Skeletal muscle cell (primary cell): ENCODE measurements around the gene SYS1.
"Not testable (repeated sequence)": the region's sequence is repeated elsewhere in the genome, so short reads cannot be mapped to it uniquely, and the experiment has no call there.

ENCODE experiments used
- DNase-seq: peaks from one replicate; pipeline ENCODE4 v3.0.0-alpha.2; 2010; ENCODE audit warnings: low read depth
- H3K4me3 ChIP-seq: 2 replicates; pipeline ENCODE4 v1.5.1; 2011; ENCODE audit warnings: low read depth, mild to moderate bottlenecking, control low read depth, low read length, moderate library complexity

The SYS1 gene

DNA sequence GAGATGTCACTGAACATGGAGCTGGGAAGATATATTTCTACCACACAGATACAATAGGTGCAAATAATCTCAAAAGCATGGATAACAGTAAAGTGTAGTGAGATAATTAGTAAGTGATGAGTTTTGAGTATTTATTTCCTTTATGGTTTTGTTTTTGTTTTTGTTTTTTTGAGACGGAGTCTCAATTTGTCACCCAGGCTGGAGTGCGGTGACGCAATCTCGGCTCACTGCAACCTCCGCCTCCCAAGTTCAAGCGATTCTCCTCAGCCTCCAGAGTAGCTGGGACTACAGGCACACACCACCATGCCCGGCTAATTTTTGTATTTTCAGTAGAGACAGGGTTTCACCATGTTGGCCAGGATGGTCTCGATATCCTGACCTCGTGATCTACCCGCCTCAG lies 12.2 kb upstream of the SYS1 start:
- H3K4me3 ChIP-seq, DNase-seq: not testable (repeated sequence)

DNA sequence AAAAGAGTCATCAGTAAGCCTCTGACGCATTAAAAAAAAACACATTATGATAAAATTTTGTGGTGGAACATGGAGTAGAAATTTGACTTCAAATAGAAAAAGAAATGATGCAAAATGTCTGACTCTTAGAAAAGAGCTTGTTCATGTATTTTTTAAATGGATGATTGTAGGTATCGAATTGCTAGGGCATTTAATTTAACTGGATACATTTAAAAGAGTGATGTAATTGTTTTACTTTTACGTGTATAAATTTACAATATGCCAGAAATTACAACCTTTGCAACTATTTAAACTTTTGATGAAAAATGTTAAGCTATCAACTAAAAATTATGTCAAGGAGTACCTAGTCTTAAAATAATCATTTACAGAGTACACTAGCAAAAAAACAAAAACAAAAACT lies 10.2 kb upstream of the SYS1 start:
- DNase-seq: no peak
- no peak overlapping the region for H3K4me3 ChIP-seq

DNA sequence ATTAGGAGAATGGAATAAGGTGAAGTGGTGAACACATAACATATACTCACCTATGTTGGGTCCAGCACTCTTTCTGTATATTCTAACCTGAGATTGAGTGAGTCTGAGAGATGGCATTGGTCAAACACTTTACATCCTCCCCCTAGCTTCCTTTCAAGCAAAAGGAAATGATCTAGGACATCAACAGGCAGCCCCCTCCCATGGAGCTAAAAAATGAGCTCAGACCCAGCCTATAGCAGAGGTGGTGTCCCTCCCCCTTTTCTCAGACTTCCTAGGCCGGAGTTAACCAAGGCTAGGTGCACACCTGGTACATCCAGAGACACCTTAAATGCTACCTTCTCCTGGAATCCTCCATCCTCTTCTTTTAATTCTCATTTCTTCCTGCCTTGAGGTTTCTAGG lies 9.2 kb upstream of the SYS1 start:
- H3K4me3 ChIP-seq: no peak overlapping the region
- DNase-seq: no peak

DNA sequence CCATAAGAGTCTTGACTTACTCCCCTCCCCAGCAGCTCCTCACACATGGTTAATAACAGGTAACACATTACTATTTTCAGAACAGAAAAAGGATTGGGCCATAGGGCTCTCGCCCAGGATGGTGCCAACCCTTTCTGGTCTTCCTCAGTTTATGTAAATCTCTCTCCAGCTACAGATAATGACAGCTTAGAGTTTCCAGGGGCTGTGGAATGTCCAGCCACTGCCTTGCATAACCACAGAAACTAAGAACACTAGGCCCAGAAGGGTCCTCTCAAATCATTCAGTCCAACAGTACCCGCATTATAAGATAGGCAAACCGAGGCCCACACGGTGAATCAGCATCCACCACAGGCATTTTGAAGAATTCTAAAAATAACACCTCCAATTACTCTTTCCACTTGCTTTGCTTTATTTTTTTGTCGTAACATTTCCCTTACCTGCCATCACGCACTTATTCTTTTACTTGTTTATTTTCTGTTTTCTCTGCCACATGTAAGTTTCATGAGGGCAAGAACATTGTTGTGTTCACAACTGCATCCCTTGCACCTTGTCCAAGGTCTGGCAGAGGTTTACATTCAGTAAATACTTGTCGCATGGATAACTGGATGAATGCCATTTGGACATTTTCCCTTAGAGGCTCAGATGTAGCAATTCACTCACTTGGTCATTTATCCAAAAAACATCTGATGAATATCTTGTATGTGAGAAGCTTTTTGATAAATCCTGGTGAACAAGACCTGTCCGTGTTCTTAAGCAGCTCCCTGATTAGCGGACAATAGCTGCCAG lies 8.3 kb upstream of the SYS1 start:
- no peak for DNase-seq
- no peak overlapping the region for H3K4me3 ChIP-seq

DNA sequence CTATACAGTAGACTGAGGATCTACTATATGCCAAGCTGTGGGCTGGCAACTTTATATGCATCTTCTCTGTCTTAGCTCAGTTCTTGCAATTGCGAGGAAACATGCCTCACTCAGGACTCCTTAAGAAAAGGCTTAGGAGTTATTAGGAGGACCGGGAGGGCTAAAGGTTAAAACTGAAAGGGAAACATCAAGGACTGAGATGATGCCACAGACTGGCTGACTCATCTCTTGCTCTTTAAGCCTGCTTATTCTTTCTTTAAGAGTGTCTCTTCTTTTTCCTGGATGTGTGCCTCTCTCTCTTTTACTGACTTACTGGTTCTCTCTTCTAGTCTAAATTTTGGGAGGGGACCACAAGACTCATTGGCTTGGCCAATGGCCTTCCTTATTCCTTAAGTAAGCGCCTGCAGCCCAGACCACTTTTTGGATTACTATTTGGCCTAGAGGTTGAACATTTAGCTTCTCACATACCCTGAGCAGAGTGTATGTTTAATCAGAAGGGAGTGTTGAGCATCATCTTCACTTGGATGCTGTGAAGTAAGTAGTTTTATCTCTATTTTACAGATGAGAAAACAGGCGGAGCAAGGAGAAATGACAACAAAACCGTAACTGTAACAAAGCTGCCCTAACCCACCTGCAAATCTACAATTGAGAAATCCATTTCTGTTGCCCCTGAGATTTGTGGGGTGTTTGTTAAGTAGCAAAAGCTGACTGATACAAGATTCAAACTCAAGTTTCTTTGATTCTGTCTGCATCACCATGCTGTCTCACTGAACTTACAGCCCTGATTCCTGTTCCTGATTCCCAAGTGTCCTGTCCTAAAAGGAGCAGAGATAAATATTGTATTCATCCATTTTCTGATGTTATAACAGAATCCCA lies 7.5 kb upstream of the SYS1 start:
- no peak overlapping the region for H3K4me3 ChIP-seq
- no peak for DNase-seq

DNA sequence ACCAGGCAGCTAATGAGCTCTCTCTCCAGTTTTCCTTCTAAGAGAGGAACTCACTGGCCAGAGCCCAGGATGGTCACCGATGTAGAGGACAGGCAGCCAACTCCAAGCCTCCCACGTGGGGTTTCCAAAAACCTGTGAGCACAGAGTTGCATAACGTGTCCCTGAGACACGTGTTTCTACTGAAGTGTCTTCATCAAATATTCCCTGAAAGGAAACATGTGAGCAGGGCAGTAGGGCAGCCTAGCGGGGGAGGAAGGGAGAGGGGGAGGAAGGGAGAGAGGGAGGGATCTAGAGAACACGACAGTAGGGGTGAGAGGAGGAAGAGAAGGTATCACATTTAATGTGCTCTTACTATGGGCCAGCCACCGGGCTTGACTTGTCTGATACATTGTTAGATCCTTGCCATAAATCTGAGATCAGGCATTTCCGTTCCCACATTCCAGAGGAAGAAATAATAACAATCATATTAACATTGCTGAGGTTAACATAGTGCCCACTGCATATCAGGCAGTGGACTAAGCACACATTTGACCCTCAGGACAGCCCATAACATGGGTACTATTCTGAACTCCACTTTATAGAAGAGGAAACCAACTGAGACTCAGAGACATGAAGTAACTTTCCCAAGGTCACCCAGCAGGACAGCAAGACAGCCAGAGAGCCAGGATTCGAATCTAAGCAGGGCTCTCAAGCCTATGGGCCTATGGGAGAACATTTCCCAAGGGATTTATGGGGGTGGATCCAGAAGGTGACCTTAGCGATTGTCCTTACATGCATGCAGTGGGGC lies 4.5 kb upstream of the SYS1 start:
- no peak for DNase-seq
- H3K4me3 ChIP-seq: no peak overlapping the region

DNA sequence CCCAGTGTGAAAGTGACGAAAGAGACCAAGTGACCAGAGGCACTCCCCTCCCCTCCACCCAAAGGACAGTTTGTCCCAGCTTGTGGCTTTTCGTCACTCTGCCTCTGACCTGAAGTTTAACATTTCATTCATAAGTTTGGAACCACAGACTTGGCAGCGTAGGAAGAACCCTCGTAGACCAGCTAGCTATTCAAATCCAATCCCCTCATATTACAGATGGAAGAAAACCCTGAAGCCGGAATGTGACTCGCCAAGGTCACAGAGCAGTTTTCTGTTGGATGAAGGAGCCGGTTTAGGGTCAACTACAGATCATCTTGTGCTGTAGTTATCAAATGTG lies 3.9 kb upstream of the SYS1 start:
- DNase-seq: no peak
- no peak overlapping the region for H3K4me3 ChIP-seq

DNA sequence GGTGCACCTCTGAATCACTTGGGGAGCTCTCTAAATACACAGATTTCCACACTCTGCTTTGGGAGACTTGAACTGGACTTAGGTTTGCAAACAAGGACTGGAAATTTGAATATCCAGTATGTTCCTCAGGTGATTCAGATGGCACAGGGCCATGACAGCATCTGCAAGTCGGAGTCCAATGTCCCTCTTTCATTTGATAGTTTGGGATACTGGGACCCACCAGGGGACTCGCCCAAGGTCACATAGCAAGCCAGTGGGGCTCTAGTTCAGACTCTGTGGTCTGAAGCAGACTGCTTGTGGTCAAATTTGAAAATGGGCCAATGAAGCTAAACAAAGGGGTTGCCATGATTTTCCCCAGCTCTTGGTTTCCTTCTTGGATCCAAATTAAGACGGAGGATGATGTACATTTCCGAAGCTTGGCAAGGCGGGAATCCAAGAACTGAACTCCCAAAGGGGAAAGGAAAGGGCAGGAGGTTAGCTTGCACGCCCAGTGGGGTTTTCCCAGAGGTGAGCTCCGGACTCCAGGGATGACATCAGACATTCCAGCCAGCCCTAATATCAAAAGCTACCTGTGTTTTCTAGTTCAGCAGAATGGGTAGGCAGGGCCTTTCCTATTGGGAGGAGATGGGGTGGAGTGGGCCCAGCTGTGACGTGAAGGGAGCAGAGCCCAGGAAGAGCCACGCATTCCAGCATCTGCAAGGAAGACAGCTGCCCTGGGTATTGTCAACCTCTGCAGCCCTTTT lies 3.4 kb upstream of the SYS1 start:
- no peak for DNase-seq
- H3K4me3 ChIP-seq: no peak overlapping the region

DNA sequence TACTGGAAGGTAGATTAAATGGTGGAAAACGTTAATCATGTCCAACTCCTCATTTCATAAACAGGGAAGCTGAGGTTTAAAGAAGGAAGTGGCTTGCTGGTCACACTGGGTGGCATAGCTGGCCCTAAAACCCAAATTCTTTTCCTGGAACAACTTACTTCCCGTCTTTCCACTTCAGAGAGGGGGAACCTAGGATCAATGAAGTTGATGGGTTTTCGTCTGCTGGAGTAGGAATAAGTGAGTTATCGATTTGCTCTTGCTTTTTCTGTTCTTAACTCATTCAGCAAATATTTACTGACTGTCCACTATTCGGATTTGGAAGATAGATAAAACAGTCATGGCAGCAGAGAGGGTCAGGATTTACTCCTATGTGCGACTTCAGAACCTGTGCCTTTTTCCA lies 1.2 kb upstream of the SYS1 start:
- DNase-seq: no peak
- no peak overlapping the region for H3K4me3 ChIP-seq

DNA sequence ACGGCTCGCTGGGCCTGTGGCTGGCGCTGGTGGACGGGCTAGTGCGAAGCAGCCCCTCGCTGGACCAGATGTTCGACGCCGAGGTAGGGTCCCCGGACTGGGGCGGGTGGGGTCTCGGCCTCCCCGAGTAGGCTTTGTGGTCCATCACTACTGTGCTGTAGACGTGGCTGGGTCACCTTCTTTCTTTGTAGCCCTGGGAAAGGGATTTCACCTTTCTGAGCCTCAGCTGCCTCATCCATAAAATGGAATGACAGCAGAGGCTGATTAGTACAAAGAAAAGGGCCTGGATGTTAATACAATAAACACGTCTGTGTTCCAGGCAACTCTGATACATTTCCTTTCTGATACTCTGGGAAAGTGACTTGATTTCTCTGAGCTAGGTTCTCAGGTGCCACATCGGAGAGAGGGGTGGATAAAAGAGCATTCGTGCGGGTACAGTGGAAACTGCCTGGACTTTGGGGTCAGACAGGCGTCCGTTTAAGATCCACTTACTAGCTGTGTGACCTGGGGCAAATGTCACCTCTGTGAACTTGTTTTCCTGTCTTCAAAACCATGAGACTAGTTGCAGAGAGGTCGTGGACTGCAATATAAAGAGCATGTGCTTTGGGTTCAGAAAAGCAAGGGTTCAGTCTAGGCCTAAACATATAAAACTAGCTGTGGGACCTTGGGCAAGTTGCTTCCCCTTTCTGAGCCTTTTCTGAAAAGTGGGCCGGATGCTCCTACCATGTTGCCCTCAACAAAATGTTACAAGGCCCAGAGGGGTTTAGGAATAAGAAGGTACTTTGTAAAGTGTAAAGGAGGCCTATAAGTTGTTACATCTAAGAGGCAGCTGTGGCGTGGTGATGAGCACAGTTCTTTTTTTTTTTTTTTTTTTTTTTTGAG lies 896 bp downstream of the SYS1 start:
- H3K4me3 ChIP-seq: peak overlapping the region; percentile 77
- DNase-seq: no peak

DNA sequence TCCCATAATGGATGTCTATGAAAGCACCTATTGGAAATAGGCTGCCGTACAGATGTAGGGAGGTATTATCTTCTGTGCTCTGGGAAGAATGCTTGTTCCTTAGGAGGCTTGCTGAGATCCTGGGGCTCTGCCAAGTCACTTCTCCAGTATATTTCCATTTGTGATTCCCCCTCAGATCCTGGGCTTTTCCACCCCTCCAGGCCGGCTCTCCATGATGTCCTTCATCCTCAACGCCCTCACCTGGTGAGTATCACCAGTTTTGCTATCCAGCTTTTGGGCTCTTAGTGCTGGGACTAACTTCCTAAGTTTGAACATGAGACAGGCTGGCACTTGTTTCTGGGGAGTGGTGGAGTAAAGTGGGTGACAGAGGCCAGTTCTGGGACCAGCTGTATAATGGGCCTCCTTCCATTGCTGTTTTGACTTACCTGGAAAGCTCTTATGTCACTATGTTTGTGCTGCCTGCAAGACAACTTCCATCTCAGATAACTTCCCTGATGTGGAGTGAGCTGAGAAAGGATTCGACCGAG lies 2.6 kb downstream of the SYS1 start:
- no peak for DNase-seq
- H3K4me3 ChIP-seq: no peak overlapping the region

DNA sequence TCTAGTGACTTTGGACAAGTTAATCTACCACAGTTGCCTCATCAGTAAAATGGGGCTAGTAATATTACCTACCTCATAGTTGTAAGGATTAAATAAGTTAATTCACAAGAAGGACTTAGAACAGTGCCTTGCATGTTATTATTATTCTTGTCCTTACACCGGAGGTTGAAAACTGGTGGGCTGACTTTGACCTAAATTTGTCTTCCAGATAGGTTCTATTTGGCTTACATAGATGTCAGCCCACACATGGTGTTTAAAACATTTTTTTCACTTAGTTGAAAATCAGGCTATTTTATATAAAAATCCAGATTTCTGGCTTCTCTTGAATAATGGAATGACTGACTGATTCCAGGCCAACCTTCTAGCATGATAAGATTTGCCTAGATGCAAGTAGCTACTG lies 3.2 kb downstream of the SYS1 start:
- no peak for DNase-seq
- no peak overlapping the region for H3K4me3 ChIP-seq

DNA sequence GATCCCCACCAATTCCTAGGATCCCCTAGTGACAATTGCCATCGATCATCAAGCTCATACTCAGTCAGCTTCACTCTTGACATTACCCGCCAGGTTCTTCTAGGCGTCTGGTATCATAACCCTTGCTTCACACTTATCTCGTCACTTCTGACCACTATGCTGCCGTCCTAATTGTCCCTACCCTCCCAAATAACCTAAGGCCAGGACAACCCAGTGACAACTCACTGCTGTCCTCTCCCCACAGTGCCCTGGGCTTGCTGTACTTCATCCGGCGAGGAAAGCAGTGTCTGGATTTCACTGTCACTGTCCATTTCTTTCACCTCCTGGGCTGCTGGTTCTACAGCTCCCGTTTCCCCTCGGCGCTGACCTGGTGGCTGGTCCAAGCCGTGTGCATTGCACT lies 3.7 kb downstream of the SYS1 start:
- H3K4me3 ChIP-seq: no peak overlapping the region
- no peak for DNase-seq

DNA sequence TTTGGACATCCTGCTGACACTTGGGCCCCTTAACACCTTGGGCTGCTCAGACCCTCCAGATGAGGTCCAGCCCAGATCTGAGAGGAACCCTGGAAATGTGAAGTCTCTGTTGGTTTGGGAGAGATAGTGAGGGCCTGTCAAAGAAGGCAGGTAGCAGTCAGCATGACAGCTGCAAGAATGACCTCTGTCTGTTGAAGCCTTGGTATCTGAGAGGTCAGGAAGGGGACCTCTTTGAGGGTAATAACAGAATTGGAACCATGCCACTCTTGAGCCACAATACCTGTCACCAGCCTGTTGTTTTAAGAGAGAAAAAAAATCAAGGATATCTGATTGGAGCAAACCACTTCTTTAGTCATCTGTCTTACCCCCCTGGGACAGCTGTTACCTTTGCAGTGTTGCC lies 4.2 kb downstream of the SYS1 start:
- no peak for DNase-seq
- no peak overlapping the region for H3K4me3 ChIP-seq

DNA sequence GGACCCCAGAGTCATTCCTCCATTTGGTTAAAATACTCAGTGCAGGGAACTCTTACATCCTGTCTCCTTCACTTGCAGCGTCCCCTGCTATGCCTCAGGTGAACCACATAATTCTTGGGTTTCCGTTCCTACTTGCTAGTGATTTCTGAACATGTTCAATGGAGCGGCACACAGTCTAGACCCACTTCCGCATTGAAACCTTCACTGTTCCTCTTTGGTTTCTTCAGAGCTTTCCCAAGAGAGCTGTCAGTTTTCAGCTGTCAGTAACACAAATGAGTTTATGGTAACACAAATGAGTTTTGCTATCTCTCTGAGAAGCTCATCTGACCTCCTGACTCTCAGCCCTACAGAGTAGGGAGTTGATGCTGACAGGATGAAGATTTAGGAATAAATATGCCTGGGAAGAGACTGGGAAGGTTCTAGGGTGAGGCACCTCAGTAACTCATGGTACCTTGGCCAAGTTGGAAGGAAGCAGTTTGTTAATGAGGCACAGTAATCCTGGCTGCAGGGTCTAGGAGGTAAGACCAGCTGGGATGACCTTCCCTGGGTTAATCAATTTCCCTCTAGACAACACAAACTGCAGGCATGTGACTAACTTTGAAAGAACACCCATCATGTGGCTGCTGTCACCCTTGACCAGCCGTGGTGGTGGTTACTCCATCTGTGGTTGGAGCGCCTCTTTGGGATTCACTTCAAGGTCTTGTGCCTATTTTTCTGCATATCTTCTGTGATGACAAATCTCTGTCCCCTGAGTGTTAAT lies 5.4 kb downstream of the SYS1 start:
- no peak overlapping the region for H3K4me3 ChIP-seq
- DNase-seq: no peak

DNA sequence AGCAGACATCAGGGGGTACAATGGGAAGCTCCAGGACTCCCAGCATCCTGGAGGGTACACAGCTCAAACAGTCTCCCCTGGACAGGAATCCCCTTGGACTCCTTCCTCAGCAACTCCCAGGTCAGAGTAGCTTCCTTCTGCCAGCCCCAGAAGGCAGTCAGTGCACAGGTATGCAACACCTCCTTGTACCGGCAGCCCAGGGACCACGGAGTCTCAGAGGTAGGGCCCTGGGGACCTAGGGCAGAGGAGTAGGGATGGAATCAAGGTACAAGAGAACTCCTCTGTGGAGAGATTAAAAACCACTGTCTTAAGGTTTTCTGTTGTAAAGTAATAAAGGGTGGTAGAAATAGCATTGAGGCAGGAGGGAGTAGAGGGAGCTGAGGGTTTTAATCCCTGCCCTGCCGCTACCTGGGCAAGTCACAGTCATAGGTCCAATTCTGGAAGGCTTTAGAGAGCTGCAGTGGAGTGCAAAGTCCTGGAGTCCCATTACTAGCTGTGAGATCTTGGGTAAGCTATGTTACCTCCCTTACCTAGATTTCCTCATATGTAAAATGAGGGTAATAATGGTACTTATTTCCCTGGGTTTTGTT lies 7.7 kb downstream of the SYS1 start:
- H3K4me3 ChIP-seq: no peak overlapping the region
- no peak for DNase-seq

DNA sequence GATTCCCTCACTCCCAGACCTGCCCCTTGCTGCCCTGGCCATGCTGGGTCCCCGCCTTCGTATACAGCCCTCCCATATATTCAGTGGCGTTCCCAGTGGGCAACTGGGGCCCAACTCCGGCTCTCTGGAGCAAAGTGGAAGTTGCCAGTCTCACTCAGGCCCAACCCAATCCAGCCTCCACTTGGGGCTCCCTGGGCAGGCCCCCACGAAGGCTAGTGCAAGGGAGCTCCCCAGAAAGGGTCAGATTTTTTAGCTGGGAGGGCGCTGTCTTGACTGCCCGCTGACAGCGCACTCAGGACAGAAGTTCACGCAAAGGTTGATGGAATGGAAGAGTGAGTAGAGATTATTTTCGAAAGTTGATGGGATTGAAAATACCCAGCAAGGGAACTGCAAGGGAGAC lies 9.3 kb downstream of the SYS1 start:
- H3K4me3 ChIP-seq: no peak overlapping the region
- no peak for DNase-seq
